Fibroblast of villous mesenchyme (primary cell): Measurements from ENCODE around the gene C10orf53. TPM values are rescaled to one million over a fixed set of nuclear protein-coding genes. Genes with fewer than 3 reads are reported as not detected.

Source experiments
- DNase-seq: peaks from one replicate; pipeline ENCODE4 v3.0.0-alpha.2; 2010; ENCODE audit warnings: low read depth
- H3K4me3 ChIP-seq: 2 replicates; pipeline ENCODE4 v1.5.1; 2011; ENCODE audit warnings: low read depth, mild to moderate bottlenecking, low read length
- total RNA-seq: library from RNA; depleted of rRNA; stranded (reverse); fragments of >200 nt; gene quantifications from 2 replicates; pipeline ENCODE4 v1.2.3, GENCODE V29; 2012
- TF ChIP-seq, protein P1 (sequence below): IDR thresholded peaks from 2 replicates; pipeline ENCODE4 v1.5.1; 2012; ENCODE audit warnings: low read depth, mild to moderate bottlenecking, low read length; ENCODE audit not compliant: insufficient read depth

C10orf53 gene
- total RNA-seq, 1 donor: not detected

DNA sequence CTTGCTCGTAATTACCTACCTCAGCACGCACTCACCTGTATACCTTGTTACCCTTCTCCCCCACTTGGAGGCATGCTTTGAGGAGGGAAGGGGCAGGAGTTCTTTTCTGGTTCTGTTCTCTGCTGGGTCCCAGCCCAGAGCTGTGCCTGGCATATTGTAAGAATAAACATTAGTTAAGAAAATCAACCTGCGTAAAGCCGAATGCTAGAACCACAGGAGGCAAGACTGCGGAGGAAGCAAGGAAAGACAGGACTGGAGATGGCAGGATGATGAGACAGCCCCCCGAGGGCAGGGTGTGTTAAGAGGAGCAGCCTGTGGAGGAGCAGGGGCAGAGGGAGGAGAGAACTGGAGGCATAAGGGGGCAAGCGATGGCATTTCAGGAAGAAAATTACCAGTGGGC is 9.5 kb downstream of the C10orf53 start:
- DNase-seq: no peak
- TF ChIP-seq, protein P1, sequence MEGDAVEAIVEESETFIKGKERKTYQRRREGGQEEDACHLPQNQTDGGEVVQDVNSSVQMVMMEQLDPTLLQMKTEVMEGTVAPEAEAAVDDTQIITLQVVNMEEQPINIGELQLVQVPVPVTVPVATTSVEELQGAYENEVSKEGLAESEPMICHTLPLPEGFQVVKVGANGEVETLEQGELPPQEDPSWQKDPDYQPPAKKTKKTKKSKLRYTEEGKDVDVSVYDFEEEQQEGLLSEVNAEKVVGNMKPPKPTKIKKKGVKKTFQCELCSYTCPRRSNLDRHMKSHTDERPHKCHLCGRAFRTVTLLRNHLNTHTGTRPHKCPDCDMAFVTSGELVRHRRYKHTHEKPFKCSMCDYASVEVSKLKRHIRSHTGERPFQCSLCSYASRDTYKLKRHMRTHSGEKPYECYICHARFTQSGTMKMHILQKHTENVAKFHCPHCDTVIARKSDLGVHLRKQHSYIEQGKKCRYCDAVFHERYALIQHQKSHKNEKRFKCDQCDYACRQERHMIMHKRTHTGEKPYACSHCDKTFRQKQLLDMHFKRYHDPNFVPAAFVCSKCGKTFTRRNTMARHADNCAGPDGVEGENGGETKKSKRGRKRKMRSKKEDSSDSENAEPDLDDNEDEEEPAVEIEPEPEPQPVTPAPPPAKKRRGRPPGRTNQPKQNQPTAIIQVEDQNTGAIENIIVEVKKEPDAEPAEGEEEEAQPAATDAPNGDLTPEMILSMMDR: no peak
- H3K4me3 ChIP-seq: no peak overlapping the region

DNA sequence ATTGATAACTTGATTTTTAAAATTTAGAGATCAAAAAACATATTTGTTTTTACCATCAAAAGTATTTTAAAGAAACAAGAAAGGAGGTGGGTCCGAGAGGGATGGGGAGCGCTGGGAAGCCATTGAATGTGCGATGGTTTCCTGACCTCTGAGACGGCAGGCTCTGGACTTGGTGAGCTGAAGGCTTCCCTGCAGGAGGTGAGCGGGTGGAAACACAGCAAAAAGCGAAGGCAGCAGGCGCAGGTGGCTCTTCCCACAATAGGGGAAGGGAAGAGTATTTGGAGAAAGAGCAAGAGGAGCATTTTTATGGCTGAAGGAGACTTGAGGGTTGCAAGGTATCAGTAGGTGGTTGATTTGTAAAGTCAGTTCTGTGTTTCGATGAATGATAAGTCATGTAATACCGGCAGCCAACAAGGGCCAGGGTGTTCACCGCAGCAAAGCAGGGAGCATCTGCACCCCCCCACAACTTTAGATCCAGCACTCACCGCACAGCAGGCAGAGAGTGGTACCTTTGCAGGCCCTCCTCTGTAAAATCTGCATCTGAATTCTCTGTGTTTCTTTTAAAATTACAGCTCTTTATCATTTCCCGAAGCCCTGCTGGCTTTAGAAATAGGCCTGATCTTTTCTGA is 10.5 kb downstream of the C10orf53 start:
- no peak for DNase-seq
- no peak overlapping the region for H3K4me3 ChIP-seq
- TF ChIP-seq, protein P1: no peak

DNA sequence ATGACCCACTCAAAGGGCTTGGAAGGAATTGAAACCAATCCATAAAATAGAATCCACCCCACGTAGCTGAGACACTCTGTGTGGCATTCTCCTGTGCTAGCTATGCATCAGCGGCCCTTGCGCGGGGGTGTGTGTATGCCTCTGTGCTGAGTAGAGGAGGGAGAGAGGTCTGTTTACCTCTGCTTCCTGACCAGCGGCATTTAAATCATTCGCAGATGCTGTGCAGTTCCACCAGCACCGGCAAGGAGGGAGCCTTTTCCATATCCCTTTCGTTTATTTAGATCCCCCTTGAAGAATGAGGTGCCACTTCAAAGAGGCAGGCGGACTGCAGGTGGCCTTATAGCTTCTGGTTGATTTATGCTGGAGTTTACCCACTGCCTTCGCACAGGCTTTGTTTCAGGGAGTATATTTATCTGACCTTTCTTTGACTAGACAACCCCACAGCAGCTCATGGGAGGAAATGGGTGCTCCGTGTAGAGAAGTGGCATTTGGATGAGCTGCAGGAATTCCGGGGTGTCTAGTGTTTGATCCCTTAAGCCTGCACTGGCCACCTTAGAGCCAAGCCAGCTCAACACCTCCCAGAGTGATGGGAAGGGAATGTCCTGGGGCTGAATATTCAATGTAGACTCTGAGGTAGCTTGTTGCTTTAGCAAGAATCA is 11.4 kb downstream of the C10orf53 start:
- no peak overlapping the region for H3K4me3 ChIP-seq
- DNase-seq: peak; percentile 3
- TF ChIP-seq, protein P1: no peak

DNA sequence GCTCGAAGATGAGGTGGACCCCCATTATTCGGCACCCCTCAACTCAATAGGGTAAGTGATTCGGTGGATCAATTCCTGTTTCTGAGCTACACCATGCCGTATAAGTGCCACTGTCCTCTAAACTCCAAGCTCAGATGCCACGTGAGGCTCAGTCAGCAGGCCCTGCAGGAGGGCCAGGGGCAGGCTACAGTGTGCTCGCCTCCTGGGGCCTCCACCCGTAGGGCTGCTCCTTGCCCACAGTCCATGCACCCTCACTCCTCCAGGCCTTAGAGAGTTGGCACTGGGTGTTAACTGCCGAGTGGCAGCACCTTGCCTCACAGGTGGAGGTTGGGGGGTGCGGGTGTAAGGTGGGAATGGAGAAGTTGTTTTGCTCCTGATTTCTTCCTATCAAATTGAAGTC is 12.1 kb downstream of the C10orf53 start:
- H3K4me3 ChIP-seq: no peak overlapping the region
- TF ChIP-seq, protein P1: no peak
- no peak for DNase-seq

DNA sequence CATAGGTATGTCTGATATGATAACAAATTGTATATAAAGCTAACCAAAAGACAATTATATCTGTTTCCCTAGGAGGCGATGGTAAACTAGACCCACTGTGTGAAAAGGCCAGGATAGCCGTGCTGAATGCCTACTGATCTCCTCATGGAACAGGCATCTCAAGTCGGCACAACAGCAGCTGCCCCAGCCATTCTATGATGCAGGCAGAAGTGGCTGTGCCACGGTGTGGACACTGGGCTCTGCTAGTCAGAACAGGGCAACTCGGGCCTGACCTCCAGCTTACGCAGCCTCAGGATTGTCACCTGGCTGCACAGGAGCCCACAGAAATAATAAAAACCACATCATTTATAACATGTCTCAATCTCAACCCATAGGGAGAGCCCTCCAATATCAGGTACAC is 15.0 kb downstream of the C10orf53 start:
- no peak overlapping the region for H3K4me3 ChIP-seq

DNA sequence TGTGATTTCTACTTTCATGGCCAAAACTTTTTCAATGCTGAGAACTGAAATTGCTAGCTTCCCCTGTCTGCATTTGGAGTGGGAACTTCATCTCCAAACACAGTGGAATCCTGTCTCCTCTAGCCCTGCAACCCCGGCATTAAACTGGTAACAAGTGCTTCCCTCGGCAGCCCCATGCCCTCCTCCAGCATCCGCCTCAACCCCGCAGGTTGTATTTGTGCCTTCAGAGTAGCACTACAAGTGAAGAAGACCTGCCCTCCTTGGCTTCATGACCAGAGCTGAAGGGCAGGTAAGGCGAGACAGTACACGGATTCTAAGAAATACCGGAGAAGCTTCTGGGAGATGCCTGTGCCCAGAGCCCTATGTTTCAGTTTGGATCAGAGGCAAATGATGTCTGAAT is 16.9 kb downstream of the C10orf53 start:
- TF ChIP-seq, protein P1: no peak
- H3K4me3 ChIP-seq: no peak overlapping the region
- no peak for DNase-seq

More for the DNA sequence above, 15.0 kb downstream of the C10orf53 start:
- TF ChIP-seq, protein P1: no peak
- no peak for DNase-seq

DNA sequence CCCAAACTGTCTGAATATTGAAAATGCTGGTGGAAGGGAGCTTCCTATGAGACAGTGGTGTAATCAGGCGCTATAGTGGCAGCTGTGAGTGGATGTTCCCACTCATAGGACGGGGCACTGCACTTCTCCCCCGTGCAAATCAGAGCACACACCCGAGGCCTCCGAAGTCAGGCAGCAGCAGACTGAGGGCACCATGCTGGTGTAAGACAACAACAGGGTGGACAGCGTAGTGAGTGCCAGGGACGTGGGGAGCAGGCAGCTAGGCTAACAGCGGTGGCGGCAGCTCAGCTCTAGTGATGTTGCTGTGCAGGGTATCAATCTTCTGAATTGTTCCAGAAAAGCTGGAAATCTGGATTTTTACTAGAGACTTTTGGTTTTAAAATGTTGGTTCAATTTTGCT is 19.2 kb downstream of the C10orf53 start:
- TF ChIP-seq, protein P1: no peak
- no peak for DNase-seq

More for the DNA sequence above, 19.2 kb downstream of the C10orf53 start:
- H3K4me3 ChIP-seq: no peak overlapping the region
